ENCODE data around the gene LST1.
"Not testable (repeated sequence)": the region's sequence is repeated elsewhere in the genome, so short reads cannot be mapped to it uniquely, and the experiment has no call there.

Gene LST1

DNA sequence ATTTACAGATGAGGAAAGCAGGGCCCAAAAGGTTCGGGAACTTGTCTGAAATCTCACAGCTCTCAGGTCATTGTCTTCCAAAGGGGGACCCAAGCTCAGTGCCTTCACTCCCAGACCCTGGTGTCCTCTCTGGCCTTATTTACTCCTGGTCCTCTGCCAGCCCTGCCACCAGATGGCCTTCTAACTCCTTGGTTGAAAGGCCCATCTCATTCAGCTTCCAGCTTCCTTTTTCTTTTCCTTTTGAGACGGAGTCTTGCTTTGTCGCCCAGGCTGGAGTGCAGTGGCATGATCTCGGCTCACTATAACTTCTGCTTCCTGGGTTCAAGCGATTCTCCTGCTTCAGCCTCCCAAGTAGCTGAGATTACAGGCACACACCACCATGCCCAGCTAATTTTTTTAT is 34.7 kb upstream of the LST1 start:
- Histone ChIP-seq H3F3A (ENCODE audit: control insufficient read depth, insufficient read depth) (peaks cover 18% of the 10 kb centered on the region), H3K4me1 (ENCODE audit: control insufficient read depth, low read length) (peaks cover 49% of the 10 kb centered on the region), H3K36me3 (ENCODE audit: control insufficient read depth, low read length) (peaks cover 18% of the 10 kb centered on the region)
- H3K27me3 ChIP-seq (ENCODE audit: control insufficient read depth, low read length); H3K27ac ChIP-seq (ENCODE audit: low read depth, low read length); H4K20me1 ChIP-seq (ENCODE audit: control insufficient read depth, insufficient read depth, low read depth, low read length); H3K9me3 ChIP-seq (ENCODE audit: control insufficient read depth, insufficient read depth, low read length); H3K4me2 ChIP-seq (ENCODE audit: low read length); H3K79me2 ChIP-seq (ENCODE audit: control insufficient read depth, low read length); H3K9me2 ChIP-seq (replicated peaks; ENCODE audit: control insufficient read depth, low read length); H3K4me3 ChIP-seq (ENCODE audit: low read length): not testable (repeated sequence)
- TF ChIP-seq CTCF (IDR thresholded peaks at IDR 0.05; ENCODE audit: low read depth, low read length, poor library complexity, severe bottlenecking) = peak; percentile 64

- TF ChIP-seq CTCF (IDR thresholded peaks at IDR 0.05; ENCODE audit: low read depth, low read length, poor library complexity, severe bottlenecking) = no peak
- TF ChIP-seq EZH2phosphoT487 (IDR thresholded peaks at IDR 0.05; ENCODE audit: borderline replicate concordance, low read length) = no peak
- Histone ChIP-seq H3K4me1 (ENCODE audit: control insufficient read depth, low read length) (peaks cover 57% of the 10 kb centered on the region), H3K4me2 (ENCODE audit: low read length) (no peak overlapping the region), H3F3A (ENCODE audit: control insufficient read depth, insufficient read depth) (peaks cover 22% of the 10 kb centered on the region), H3K9me2 (replicated peaks; ENCODE audit: control insufficient read depth, low read length) (no peaks in the 10 kb centered on the region), H3K4me3 (ENCODE audit: low read length) (no peak overlapping the region), H3K27ac (ENCODE audit: low read depth, low read length) (no peak overlapping the region), H3K27me3 (ENCODE audit: control insufficient read depth, low read length) (no peaks in the 10 kb centered on the region), H3K36me3 (ENCODE audit: control insufficient read depth, low read length) (peaks cover 30% of the 10 kb centered on the region), H4K20me1 (ENCODE audit: control insufficient read depth, insufficient read depth, low read depth, low read length) (no peaks in the 10 kb centered on the region), H3K9me3 (ENCODE audit: control insufficient read depth, insufficient read depth, low read length) (no peaks in the 10 kb centered on the region), H3K79me2 (ENCODE audit: control insufficient read depth, low read length) (no peaks in the 10 kb centered on the region)
Observed at GRCh38 chr6:31556307-31556706, 29.8 kb upstream of the LST1 start.

DNA sequence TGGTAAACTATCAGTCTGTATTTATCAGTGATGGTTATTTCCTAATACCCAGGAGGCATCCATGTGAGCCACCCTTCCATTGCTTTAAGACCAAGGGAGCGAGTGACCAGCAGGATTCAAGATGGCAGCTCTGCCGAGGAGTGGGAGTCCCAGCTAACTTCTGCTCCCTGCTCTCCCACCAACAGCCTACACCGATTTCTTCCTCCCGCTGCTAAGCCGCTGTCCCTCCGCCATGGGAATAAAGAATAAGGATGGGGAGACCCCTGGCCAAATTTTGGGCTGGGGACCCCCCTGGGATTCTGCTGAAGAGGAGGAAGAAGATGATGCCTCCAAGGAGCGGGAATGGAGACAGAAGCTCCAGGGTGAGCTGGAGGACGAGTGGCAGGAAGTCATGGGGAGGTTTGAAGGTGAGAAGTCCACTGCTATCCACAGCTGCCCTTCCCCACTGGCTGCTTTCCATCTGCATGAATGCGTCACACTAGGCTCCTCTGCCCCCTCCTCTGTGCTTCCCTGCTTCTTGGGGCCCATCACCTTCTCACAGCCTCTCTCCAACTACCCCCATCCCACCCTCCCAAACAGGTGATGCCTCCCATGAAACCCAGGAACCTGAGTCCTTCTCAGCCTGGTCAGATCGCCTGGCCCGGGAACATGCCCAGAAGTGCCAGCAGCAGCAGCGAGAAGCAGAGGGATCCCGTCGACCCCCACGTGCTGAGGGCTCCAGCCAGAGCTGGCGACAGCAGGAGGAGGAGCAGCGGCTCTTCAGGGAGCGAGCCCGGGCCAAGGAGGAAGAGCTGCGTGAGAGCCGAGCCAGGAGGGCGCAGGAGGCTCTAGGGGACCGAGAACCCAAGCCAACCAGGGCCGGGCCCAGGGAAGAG is 28.4 kb upstream of the LST1 start:
- Histone ChIP-seq H3K27ac (ENCODE audit: low read depth, low read length) (peak overlapping the region; percentile 85), H3K4me2 (ENCODE audit: low read length) (peak overlapping the region; percentile 79), H3K36me3 (ENCODE audit: control insufficient read depth, low read length) (peaks cover 30% of the 10 kb centered on the region), H3F3A (ENCODE audit: control insufficient read depth, insufficient read depth) (peaks cover 22% of the 10 kb centered on the region), H3K9me2 (replicated peaks; ENCODE audit: control insufficient read depth, low read length) (no peaks in the 10 kb centered on the region), H3K9me3 (ENCODE audit: control insufficient read depth, insufficient read depth, low read length) (no peaks in the 10 kb centered on the region), H3K27me3 (ENCODE audit: control insufficient read depth, low read length) (peaks cover 5% of the 10 kb centered on the region; the same call in 1 of the 2 replicates), H4K20me1 (ENCODE audit: control insufficient read depth, insufficient read depth, low read depth, low read length) (no peaks in the 10 kb centered on the region), H3K4me3 (ENCODE audit: low read length) (peak overlapping the region; percentile 64), H3K79me2 (ENCODE audit: control insufficient read depth, low read length) (no peaks in the 10 kb centered on the region), H3K4me1 (ENCODE audit: control insufficient read depth, low read length) (peaks cover 67% of the 10 kb centered on the region)
- TF ChIP-seq EZH2phosphoT487 (IDR thresholded peaks at IDR 0.05; ENCODE audit: borderline replicate concordance, low read length) (no peak), CTCF (IDR thresholded peaks at IDR 0.05; ENCODE audit: low read depth, low read length, poor library complexity, severe bottlenecking) (no peak)
